Neutrophil (primary cell): ENCODE data around the gene PSME3.
A peak's percentile ranks its signal among the peaks of the same experiment; 100 is the strongest.
"Not testable (repeated sequence)": the region's sequence is repeated elsewhere in the genome, so short reads cannot be mapped to it uniquely, and the experiment has no call there.

Experiments used
- H3K27ac ChIP-seq: fragments of 200-600 bp; sonication (generic); 2 replicates; pipeline ENCODE4 v1.5.1; 2016; ENCODE audit warnings: mild to moderate bottlenecking, moderate library complexity
- H3K27me3 ChIP-seq: fragments of 200-600 bp; sonication (generic); 2 replicates; pipeline ENCODE4 v1.6.0; 2016; ENCODE audit warnings: mild to moderate bottlenecking
- H3K36me3 ChIP-seq: fragments of 200-600 bp; sonication (generic); 2 replicates; pipeline ENCODE4 v1.5.1; 2017
- H3K4me1 ChIP-seq, 2 experiments: fragments of 200-600 bp in 1 of 2; sonication (generic) in 1 of 2; 1 replicate in 1 of 2; 2 replicates in 1 of 2; pipeline versions ENCODE4 v1.5.1 to v1.6.1; 2013 to 2016; ENCODE audit warnings: low read depth in 1 of 2, low read length in 1 of 2, mild to moderate bottlenecking in 1 of 2, moderate library complexity in 1 of 2; ENCODE audit not compliant: control insufficient read depth in 1 of 2, insufficient read depth in 1 of 2
- H3K4me3 ChIP-seq, 2 experiments: fragments of 200-600 bp in 1 of 2; sonication (generic) in 1 of 2; 1 replicate in 1 of 2; 2 replicates in 1 of 2; pipeline ENCODE4 v1.5.1; 2013 to 2016; ENCODE audit warnings: low read depth in 1 of 2, low read length in 1 of 2, mild to moderate bottlenecking in 1 of 2, moderate library complexity in 1 of 2
- H3K9me3 ChIP-seq: fragments of 200-600 bp; sonication (generic); 2 replicates; pipeline ENCODE4 v1.5.1; 2016
- TF ChIP-seq, protein P1 (sequence below): fragments of 200-600 bp; sonication (generic); IDR thresholded peaks from 2 replicates; pipeline ENCODE4 v1.5.1; 2016; ENCODE audit warnings: antibody characterized with exemption

The PSME3 gene

DNA sequence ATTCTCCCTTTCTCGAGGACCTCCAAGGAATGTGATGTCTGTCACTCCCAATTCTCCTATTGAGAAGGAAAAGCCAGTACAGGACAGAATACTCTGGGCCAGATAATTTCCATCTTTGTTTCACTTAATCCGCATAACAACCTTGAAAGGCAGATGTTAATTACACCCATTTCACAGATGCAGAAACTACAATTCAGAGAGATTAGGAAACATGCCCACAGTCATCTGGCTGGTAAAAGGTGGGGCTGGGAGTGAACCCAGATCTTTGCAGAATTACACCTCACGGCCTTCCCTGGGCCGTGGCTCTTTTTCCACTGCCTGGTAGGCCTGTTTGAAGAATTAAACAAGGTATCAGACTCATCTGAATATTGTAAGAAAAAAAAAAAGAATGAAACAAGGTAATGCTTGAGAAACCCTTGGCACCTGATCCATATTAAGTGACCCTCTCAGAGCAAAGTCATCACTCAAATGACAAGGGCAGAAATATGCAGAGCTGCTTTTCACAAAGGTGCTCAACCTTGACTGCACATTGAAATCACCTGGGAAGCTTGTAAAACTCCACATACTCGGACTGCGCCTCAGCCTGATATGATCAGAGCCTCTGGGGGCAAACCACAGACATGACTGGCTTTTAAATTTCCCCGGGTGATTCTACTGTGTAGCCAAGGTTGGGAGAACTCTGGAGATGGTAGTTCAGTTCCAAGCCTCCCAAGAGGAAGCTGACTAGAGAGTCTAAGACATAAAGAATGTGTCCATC lies 50.8 kb downstream of the PSME3 start:
- H3K4me3 ChIP-seq = no peak overlapping the region
- H3K27ac ChIP-seq = peak overlapping the region; percentile 88
- peaks cover 54 to 57% of the 10 kb centered on the region in 2 experiments for H3K4me1 ChIP-seq
- peaks cover 33% of the 10 kb centered on the region for H3K36me3 ChIP-seq
- TF ChIP-seq, protein P1, sequence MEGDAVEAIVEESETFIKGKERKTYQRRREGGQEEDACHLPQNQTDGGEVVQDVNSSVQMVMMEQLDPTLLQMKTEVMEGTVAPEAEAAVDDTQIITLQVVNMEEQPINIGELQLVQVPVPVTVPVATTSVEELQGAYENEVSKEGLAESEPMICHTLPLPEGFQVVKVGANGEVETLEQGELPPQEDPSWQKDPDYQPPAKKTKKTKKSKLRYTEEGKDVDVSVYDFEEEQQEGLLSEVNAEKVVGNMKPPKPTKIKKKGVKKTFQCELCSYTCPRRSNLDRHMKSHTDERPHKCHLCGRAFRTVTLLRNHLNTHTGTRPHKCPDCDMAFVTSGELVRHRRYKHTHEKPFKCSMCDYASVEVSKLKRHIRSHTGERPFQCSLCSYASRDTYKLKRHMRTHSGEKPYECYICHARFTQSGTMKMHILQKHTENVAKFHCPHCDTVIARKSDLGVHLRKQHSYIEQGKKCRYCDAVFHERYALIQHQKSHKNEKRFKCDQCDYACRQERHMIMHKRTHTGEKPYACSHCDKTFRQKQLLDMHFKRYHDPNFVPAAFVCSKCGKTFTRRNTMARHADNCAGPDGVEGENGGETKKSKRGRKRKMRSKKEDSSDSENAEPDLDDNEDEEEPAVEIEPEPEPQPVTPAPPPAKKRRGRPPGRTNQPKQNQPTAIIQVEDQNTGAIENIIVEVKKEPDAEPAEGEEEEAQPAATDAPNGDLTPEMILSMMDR = no peak
- no peaks in the 10 kb centered on the region for H3K27me3 ChIP-seq
- H3K9me3 ChIP-seq = no peaks in the 10 kb centered on the region

DNA sequence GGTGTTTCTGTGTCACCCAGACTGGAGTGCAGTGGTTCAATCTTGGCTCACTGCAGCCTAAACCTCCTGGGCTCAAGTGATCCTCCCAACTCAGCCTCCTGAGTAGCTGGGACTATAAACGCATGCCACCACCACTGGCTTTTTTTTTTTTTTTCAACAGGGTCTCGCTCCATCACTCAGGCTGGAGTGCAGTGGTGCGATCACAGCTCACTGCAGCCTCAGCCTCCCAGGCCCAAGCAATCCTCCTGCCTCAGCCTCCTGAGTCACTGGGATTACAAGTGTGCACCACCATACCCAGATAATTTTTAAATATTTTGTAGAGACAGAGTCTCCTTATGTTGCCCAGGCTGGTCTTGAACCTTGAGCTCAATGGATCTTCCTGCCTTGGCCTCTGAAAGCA lies 52.6 kb downstream of the PSME3 start:
- H3K36me3 ChIP-seq = peaks cover 18% of the 10 kb centered on the region
- H3K4me1 ChIP-seq = peaks cover 64 to 68% of the 10 kb centered on the region in 2 experiments
- H3K9me3 ChIP-seq, H3K27me3 ChIP-seq: not testable (repeated sequence)
- peak overlapping the region; percentile 88 for H3K27ac ChIP-seq
- peak overlapping the region; percentile 53 to 60 for H3K4me3 ChIP-seq

DNA sequence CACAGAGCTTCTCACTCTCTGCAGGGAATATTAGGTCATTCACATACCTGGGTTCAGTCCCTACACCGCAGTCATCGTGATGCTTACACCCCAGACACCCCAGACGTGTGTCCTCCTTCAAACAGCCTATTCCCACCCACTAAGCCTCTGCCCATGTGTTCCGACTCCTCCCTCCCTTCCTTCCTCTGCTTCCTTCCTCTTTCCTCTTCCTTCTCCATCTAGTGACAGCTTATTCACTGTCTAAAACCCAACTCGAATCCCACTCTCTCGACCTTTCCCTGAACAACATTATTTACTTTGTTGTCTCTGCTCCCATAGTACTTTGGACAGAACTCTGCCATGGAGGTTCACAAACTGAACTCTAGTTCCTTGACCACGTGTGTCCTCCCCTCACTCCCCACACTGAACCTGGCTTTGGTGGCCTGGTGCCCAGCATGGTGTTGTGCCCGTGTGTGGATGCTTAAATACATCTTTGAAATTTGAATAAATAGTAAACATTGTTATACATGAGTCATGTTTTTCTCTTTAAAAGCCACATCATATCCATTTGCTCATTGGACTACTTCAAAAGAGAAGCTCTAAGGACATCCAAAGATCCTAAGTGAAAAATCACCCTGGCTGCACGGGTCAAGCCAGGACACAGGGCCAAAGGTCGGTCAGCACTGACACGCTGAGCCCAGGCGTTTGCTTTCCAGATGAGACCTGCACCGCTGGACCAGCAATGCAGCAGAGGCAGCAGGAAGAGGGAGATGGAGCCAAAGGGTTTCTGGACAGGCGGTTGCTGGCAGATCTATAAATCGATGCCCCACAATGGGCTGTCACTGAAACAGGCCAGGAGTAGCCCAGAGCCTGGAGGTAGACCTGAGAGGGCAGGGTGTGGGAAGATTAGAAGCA lies 53.3 kb downstream of the PSME3 start:
- Histone ChIP-seq H3K4me1 (peaks cover 66 to 72% of the 10 kb centered on the region in 2 experiments), H3K9me3 (no peaks in the 10 kb centered on the region), H3K4me3 (peak overlapping the region; percentile 53 to 60), H3K27me3 (no peaks in the 10 kb centered on the region), H3K36me3 (peaks cover 10% of the 10 kb centered on the region), H3K27ac (peak overlapping the region; percentile 88)
- TF ChIP-seq, protein P1 = no peak

DNA sequence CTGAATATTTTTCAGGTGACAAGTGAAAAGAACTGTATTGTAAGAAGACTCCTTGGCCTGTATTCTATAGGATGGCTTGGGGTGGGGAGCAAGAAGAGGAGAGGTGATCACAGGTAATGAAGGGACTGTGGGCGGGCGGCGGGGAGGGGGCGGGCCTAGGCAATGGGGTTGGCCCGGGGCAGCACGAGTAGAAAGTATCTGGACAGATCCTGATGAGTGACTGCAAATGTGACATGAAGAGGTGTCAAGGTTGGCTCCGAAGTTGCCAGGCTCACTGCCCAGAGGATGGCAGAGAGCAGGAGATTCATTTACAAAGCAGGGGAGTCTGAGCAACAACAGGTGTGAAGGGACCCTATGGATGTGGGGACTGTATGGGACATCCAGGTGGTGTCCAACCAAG lies 56.6 kb downstream of the PSME3 start:
- Histone ChIP-seq H3K4me3 (no peak overlapping the region), H3K36me3 (no peaks in the 10 kb centered on the region), H3K27me3 (no peaks in the 10 kb centered on the region), H3K27ac (peak overlapping the region; percentile 53), H3K4me1 (peaks cover 84 to 90% of the 10 kb centered on the region in 2 experiments), H3K9me3 (no peaks in the 10 kb centered on the region)
- TF ChIP-seq, protein P1 = no peak

DNA sequence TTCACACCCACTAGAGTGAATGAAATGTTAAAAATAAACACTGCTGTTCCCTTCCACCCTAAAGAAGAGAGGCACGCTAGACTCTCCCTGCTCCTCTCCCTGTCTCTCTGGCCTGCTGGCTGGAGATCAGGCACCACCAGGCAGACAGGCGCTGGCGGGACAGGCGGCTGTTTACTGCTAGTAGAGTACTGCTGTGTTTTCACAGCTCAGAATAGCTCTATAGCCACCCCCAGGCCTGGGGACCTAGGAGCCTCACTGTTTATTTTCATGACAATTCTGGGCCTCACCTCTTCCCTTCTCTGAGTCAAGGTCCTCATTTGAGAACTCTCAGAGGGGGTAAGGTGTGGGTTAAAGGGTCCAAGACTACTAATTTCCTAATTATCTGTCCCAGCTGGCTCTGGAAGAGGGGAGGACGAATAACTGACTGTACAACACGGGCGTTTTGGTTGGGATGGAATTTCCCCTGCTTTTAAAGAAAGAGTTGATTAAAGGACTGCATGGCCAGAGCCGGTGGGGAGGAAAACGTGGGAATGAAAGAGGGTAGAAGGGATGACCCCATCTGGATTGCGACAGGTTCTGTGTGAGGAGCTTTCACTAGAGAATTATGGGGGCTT lies 58.4 kb downstream of the PSME3 start:
- Histone ChIP-seq H3K4me3 (no peak overlapping the region), H3K36me3 (no peaks in the 10 kb centered on the region), H3K4me1 (peaks cover 74 to 83% of the 10 kb centered on the region in 2 experiments), H3K27me3 (no peaks in the 10 kb centered on the region), H3K9me3 (no peaks in the 10 kb centered on the region), H3K27ac (peak overlapping the region; percentile 87)
- TF ChIP-seq, protein P1 = no peak
